HEK293T (cell line): Measurements from ENCODE around the gene LRMDA.

ENCODE experiments used
- BHLHE40 ChIP-seq: fragments of 450-650 bp; IDR thresholded peaks from 2 replicates; pipeline ENCODE4 v1.6.1; 2016; ENCODE audit warnings: mild to moderate bottlenecking, moderate library complexity, borderline replicate concordance
- CTBP1 ChIP-seq: fragments of 450-650 bp; IDR thresholded peaks from 2 replicates; pipeline ENCODE4 v1.6.1; 2016; ENCODE audit warnings: borderline replicate concordance
- ELF4 ChIP-seq: fragments of 450-650 bp; IDR thresholded peaks from 2 replicates; pipeline ENCODE4 v1.6.1; 2017; ENCODE audit warnings: antibody characterized with exemption
- FOXA1 ChIP-seq: fragments of 450-650 bp; IDR thresholded peaks from 2 replicates; pipeline ENCODE4 v1.6.1; 2016; ENCODE audit warnings: mild to moderate bottlenecking
- FOXK2 ChIP-seq: fragments of 450-650 bp; IDR thresholded peaks from 2 replicates; pipeline ENCODE4 v1.6.1; 2016; ENCODE audit warnings: mild to moderate bottlenecking
- FOXM1 ChIP-seq: fragments of 450-650 bp; IDR thresholded peaks from 2 replicates; pipeline ENCODE4 v1.6.1; 2017; ENCODE audit warnings: mild to moderate bottlenecking, borderline replicate concordance
- HDGF ChIP-seq: fragments of 450-650 bp; IDR thresholded peaks from 2 replicates; pipeline ENCODE4 v1.6.1; 2017; ENCODE audit warnings: antibody characterized with exemption, borderline replicate concordance
- L3MBTL2 ChIP-seq: fragments of 450-650 bp; conservative IDR thresholded peaks from 2 replicates; pipeline ENCODE4 v1.6.1; 2016; ENCODE audit warnings: mild to moderate bottlenecking
- NFRKB ChIP-seq: fragments of 450-650 bp; IDR thresholded peaks from 2 replicates; pipeline ENCODE4 v1.6.1; 2016; ENCODE audit warnings: mild to moderate bottlenecking, moderate library complexity
- SP1 ChIP-seq: fragments of 450-650 bp; IDR thresholded peaks from 2 replicates; pipeline ENCODE4 v1.6.1; 2017
- SUZ12 ChIP-seq: fragments of 450-650 bp; IDR thresholded peaks from 2 replicates; pipeline ENCODE4 v1.6.1; 2016; ENCODE audit warnings: mild to moderate bottlenecking
- ZNF384 ChIP-seq: fragments of 450-650 bp; IDR thresholded peaks from 2 replicates; pipeline ENCODE4 v1.6.1; 2016

GRCh38 chr10:75400163-75400770 is 31.2 kb upstream of the LRMDA start:
- TF ChIP-seq NFRKB (no peak), ZNF384 (no peak), FOXM1 (no peak), SP1 (no peak), HDGF (no peak), FOXK2 (no peak), BHLHE40 (no peak), ELF4 (no peak), FOXA1 (no peak), L3MBTL2 (no peak), SUZ12 (no peak), CTBP1 (no peak)
